MM.1S (cell line): ENCODE results near the gene PHTF2.

Source experiments
- DNase-seq: peaks from one replicate; pipeline ENCODE4 v3.0.0-alpha.2; 2015
- H2AFZ ChIP-seq: fragments of 300-600 bp; sonication (generic); 2 replicates; pipeline ENCODE4 v1.6.0; 2016; ENCODE audit warnings: antibody characterized with exemption, low read length
- H3F3A ChIP-seq: fragments of 300-600 bp; sonication (generic); 2 replicates; pipeline ENCODE4 v1.6.1; 2016; ENCODE audit warnings: mild to moderate bottlenecking, antibody characterized with exemption, low read length, moderate library complexity, mixed read lengths; ENCODE audit not compliant: insufficient read depth
- H3K27ac ChIP-seq: fragments of 300-600 bp; sonication (generic); 2 replicates; pipeline ENCODE4 v1.5.1; 2016; ENCODE audit warnings: mild to moderate bottlenecking, low read length
- H3K27me3 ChIP-seq: fragments of 300-600 bp; sonication (generic); replicated peaks from 2 replicates; pipeline ENCODE4 v1.6.0; 2016; ENCODE audit warnings: low read length; ENCODE audit not compliant: insufficient read depth
- H3K36me3 ChIP-seq: fragments of 300-600 bp; sonication (generic); replicated peaks from 2 replicates; pipeline ENCODE4 v1.6.1; 2016; ENCODE audit warnings: mild to moderate bottlenecking, low read length, mixed read lengths; ENCODE audit not compliant: insufficient read depth
- H3K4me1 ChIP-seq: fragments of 300-600 bp; sonication (generic); 2 replicates; pipeline ENCODE4 v1.6.1; 2016; ENCODE audit warnings: low read length, mixed read lengths
- H3K4me2 ChIP-seq: fragments of 300-600 bp; sonication (generic); 2 replicates; pipeline ENCODE4 v1.6.0; 2016; ENCODE audit warnings: low read depth, low read length
- H3K4me3 ChIP-seq: fragments of 300-600 bp; sonication (generic); 2 replicates; pipeline ENCODE4 v1.5.1; 2016; ENCODE audit warnings: low read length, mixed read lengths
- H3K79me2 ChIP-seq: fragments of 300-600 bp; sonication (generic); 2 replicates; pipeline ENCODE4 v1.6.1; 2016; ENCODE audit warnings: mixed run types, low read length, mixed read lengths
- H3K9ac ChIP-seq: fragments of 300-600 bp; sonication (generic); 2 replicates; pipeline ENCODE4 v1.6.1; 2016; ENCODE audit warnings: low read length, mixed read lengths
- H3K9me2 ChIP-seq: fragments of 300-600 bp; sonication (generic); replicated peaks from 2 replicates; pipeline ENCODE4 v1.6.1; 2016; ENCODE audit warnings: mild to moderate bottlenecking, low read length, mixed read lengths; ENCODE audit not compliant: insufficient read depth
- H3K9me3 ChIP-seq: fragments of 300-600 bp; sonication (generic); replicated peaks from 2 replicates; pipeline ENCODE4 v1.6.1; 2016; ENCODE audit warnings: mild to moderate bottlenecking, low read length, mixed read lengths; ENCODE audit not compliant: insufficient read depth
- H4K20me1 ChIP-seq: fragments of 300-600 bp; sonication (generic); 2 replicates; pipeline ENCODE4 v1.6.1; 2016; ENCODE audit warnings: mild to moderate bottlenecking, low read length, moderate library complexity, mixed read lengths; ENCODE audit not compliant: insufficient read depth
- EZH2 ChIP-seq: fragments of 300-600 bp; sonication (generic); optimal IDR thresholded peaks from 2 replicates; pipeline ENCODE3; 2017; ENCODE audit warnings: low read depth, mild to moderate bottlenecking, antibody characterized with exemption, low read length, mixed read lengths
- EZH2phosphoT487 ChIP-seq: fragments of 300-600 bp; sonication (generic); IDR thresholded peaks from 2 replicates; pipeline ENCODE4 v1.6.1; 2018; ENCODE audit warnings: antibody characterized with exemption, low read length
- TF ChIP-seq, protein P1 (sequence below): fragments of 300-600 bp; sonication (generic); IDR thresholded peaks from 2 replicates; pipeline ENCODE4 v1.5.1; 2016; ENCODE audit warnings: antibody characterized with exemption, low read length, mixed read lengths

The PHTF2 gene

GRCh38 chr7:77944183-77945182 is 145.9 kb downstream of the PHTF2 start:
- no peaks in the 10 kb centered on the region for H3K4me1 ChIP-seq
- H3K36me3 ChIP-seq = no peaks in the 10 kb centered on the region
- H3K27me3 ChIP-seq = no peaks in the 10 kb centered on the region
- H4K20me1 ChIP-seq = no peaks in the 10 kb centered on the region
- H3K4me2 ChIP-seq = no peak overlapping the region
- H3K9ac ChIP-seq = no peak overlapping the region
- no peaks in the 10 kb centered on the region for H3K9me2 ChIP-seq
- H2AFZ ChIP-seq = no peak overlapping the region
- no peaks in the 10 kb centered on the region for H3K79me2 ChIP-seq
- no peaks in the 10 kb centered on the region for H3F3A ChIP-seq
- no peaks in the 10 kb centered on the region for H3K9me3 ChIP-seq
- TF ChIP-seq EZH2phosphoT487 (no peak), EZH2 (no peak)
- TF ChIP-seq, protein P1, sequence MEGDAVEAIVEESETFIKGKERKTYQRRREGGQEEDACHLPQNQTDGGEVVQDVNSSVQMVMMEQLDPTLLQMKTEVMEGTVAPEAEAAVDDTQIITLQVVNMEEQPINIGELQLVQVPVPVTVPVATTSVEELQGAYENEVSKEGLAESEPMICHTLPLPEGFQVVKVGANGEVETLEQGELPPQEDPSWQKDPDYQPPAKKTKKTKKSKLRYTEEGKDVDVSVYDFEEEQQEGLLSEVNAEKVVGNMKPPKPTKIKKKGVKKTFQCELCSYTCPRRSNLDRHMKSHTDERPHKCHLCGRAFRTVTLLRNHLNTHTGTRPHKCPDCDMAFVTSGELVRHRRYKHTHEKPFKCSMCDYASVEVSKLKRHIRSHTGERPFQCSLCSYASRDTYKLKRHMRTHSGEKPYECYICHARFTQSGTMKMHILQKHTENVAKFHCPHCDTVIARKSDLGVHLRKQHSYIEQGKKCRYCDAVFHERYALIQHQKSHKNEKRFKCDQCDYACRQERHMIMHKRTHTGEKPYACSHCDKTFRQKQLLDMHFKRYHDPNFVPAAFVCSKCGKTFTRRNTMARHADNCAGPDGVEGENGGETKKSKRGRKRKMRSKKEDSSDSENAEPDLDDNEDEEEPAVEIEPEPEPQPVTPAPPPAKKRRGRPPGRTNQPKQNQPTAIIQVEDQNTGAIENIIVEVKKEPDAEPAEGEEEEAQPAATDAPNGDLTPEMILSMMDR = no peak
- no peak overlapping the region for H3K27ac ChIP-seq
- H3K4me3 ChIP-seq = no peak overlapping the region
- no peak for DNase-seq

- no peaks in the 10 kb centered on the region for H3K9me3 ChIP-seq
- H3F3A ChIP-seq = no peaks in the 10 kb centered on the region
- TF ChIP-seq, protein P1 = no peak
- TF ChIP-seq EZH2phosphoT487 (no peak), EZH2 (no peak)
- H3K79me2 ChIP-seq = no peaks in the 10 kb centered on the region
- DNase-seq = no peak
- no peaks in the 10 kb centered on the region for H3K36me3 ChIP-seq
- H3K4me2 ChIP-seq = no peak overlapping the region
- no peak overlapping the region for H2AFZ ChIP-seq
- no peaks in the 10 kb centered on the region for H3K4me1 ChIP-seq
- no peak overlapping the region for H3K27ac ChIP-seq
- H3K9ac ChIP-seq = no peak overlapping the region
- no peaks in the 10 kb centered on the region for H3K27me3 ChIP-seq
- H4K20me1 ChIP-seq = no peaks in the 10 kb centered on the region
- H3K4me3 ChIP-seq = no peak overlapping the region
- no peaks in the 10 kb centered on the region for H3K9me2 ChIP-seq
Measured at GRCh38 chr7:77950548-77950947, 152.0 kb downstream of the PHTF2 start.

DNA sequence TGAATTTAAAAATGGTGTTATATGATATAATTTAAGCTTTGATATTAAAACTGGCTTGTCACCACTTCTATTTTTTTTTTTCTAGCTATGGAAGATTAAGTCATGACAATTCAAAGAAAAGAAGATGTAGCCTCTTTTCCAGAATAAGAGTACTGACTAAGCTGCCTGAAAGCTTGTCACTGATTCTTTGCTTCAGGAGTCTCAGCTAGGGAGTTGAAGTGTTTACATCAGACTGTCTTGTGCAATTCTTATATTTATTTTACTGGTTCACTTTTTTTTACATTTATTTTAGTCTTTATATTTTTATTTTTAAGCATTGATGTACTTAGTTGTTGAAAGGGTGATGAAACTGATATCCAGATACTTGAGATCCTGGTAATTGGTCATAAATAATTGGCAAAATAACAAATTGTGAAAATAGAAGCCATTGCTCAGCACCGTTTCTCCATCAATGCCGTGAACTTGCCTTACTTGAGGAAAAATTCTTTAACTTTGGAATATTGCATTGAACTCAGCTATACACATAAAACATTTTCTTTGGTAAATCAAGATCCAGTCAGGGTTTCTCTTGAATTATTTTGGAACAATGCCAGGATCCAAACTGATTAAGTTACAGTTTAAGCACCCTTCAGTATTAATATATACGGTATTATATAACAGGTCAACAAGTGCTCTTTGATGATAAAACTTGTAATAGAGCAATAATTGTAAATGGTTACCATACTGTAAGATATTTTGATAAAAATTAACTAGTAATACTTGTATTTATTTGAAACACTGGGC is 156.4 kb downstream of the PHTF2 start:
- no peaks in the 10 kb centered on the region for H3K4me1 ChIP-seq
- no peak overlapping the region for H3K27ac ChIP-seq
- no peaks in the 10 kb centered on the region for H3K79me2 ChIP-seq
- H3K4me3 ChIP-seq = no peak overlapping the region
- H3K9ac ChIP-seq = no peak overlapping the region
- no peaks in the 10 kb centered on the region for H3K9me3 ChIP-seq
- no peak for DNase-seq
- TF ChIP-seq EZH2phosphoT487 = no peak
- TF ChIP-seq, protein P1 = no peak
- no peak for TF ChIP-seq EZH2
- H3F3A ChIP-seq = no peaks in the 10 kb centered on the region
- no peaks in the 10 kb centered on the region for H3K36me3 ChIP-seq
- no peaks in the 10 kb centered on the region for H3K9me2 ChIP-seq
- H3K27me3 ChIP-seq = no peaks in the 10 kb centered on the region
- H4K20me1 ChIP-seq = no peaks in the 10 kb centered on the region
- no peak overlapping the region for H3K4me2 ChIP-seq
- no peak overlapping the region for H2AFZ ChIP-seq
